Tibial artery (tissue), 4 donors: Measurements from ENCODE around the gene LSAMP.

Experiments
- DNase-seq, 2 donors: peaks; one replicate each; pipeline ENCODE4 v3.0.0-alpha.2; 2019
- H3K27ac ChIP-seq, 2 donors: fragments of 200-600 bp; sonication (generic) in 1 of 2; 1 replicate in 1 of 2; 2 replicates in 1 of 2; pipeline ENCODE4 v1.5.1; 2018 to 2019; ENCODE audit warnings: mild to moderate bottlenecking in 1 of 2
- H3K27me3 ChIP-seq, 2 donors: fragments of 200-600 bp; sonication (generic) in 1 of 2; one replicate each; pipeline versions ENCODE4 v1.5.1 to v1.6.0; 2016 to 2019
- H3K36me3 ChIP-seq, 3 donors: fragments of 200-600 bp; sonication (generic) in 2 of 3; one replicate each; pipeline ENCODE4 v1.5.1; 2016 to 2019; ENCODE audit warnings: mild to moderate bottlenecking in 2 of 3
- H3K4me1 ChIP-seq, 4 donors: fragments of 200-600 bp; sonication (generic) in 2 of 4; 1 replicate in 3 of 4; 2 replicates in 1 of 4; pipeline ENCODE4 v1.5.1; 2016 to 2019
- H3K4me3 ChIP-seq, 2 donors: fragments of 200-600 bp; sonication (generic) in 1 of 2; 1 replicate in 1 of 2; 2 replicates in 1 of 2; pipeline ENCODE4 v1.5.1; 2018 to 2019; ENCODE audit warnings: mild to moderate bottlenecking in 2 of 2
- H3K9me3 ChIP-seq, 3 donors: fragments of 200-600 bp; sonication (generic) in 1 of 3; one replicate each; pipeline ENCODE4 v1.5.1; 2016 to 2019
- CTCF ChIP-seq, 2 experiments: fragments of 200-600 bp in 1 of 2; fragments of 450-650 bp in 1 of 2; IDR thresholded peaks; one replicate each; pipeline ENCODE4 v1.5.1; 2017 to 2019; ENCODE audit warnings: antibody characterized with exemption in 2 of 2, mild to moderate bottlenecking in 1 of 2, moderate library complexity in 1 of 2
- intact Hi-C: fragments of 100-400 bp; cut with DNase I; formaldehyde crosslinking; loops from one replicate; pipeline ENCODE4 v1.15.0; 2023; ENCODE audit warnings: low total_unique reads

The LSAMP gene

GRCh38 chr3:115930168-115930567 lies 515.1 kb downstream of the LSAMP start:
- TF ChIP-seq CTCF (IDR thresholded peaks at IDR 0.05): no peak
- Histone ChIP-seq H3K36me3 (no peaks in the 10 kb centered on the region), H3K27me3 (no peaks in the 10 kb centered on the region), H3K4me1 (no peaks in the 10 kb centered on the region), H3K9me3 (no peaks in the 10 kb centered on the region), H3K27ac (no peak overlapping the region), H3K4me3 (no peak overlapping the region)
- intact Hi-C loops: no loop called here
- DNase-seq: no peak

GRCh38 chr3:115928376-115928775 lies 516.9 kb downstream of the LSAMP start:
- intact Hi-C loops: no loop called here
- Histone ChIP-seq H3K27ac (no peak overlapping the region), H3K36me3 (no peaks in the 10 kb centered on the region)

GRCh38 chr3:115927197-115927596 lies 518.1 kb downstream of the LSAMP start:
- no peak for DNase-seq

More at GRCh38 chr3:115928376-115928775, 516.9 kb downstream of the LSAMP start:
- no peak for DNase-seq
- Histone ChIP-seq H3K9me3 (no peaks in the 10 kb centered on the region), H3K27me3 (no peaks in the 10 kb centered on the region), H3K4me3 (no peak overlapping the region), H3K4me1 (no peaks in the 10 kb centered on the region)
- no peak for TF ChIP-seq CTCF (IDR thresholded peaks at IDR 0.05)

GRCh38 chr3:115922681-115923347 lies 522.5 kb downstream of the LSAMP start:
- no peak for TF ChIP-seq CTCF (IDR thresholded peaks at IDR 0.05)
- Histone ChIP-seq H3K9me3 (peaks cover 0 to 7% (median 4%) of the 10 kb centered on the region in 3 donors), H3K27me3 (no peaks in the 10 kb centered on the region), H3K4me3 (no peak overlapping the region), H3K4me1 (no peaks in the 10 kb centered on the region), H3K27ac (no peak overlapping the region), H3K36me3 (no peaks in the 10 kb centered on the region)
- no peak for DNase-seq
- intact Hi-C loops: no loop called here

More at GRCh38 chr3:115927197-115927596, 518.1 kb downstream of the LSAMP start:
- H3K27me3 ChIP-seq: no peaks in the 10 kb centered on the region
- intact Hi-C loops: no loop called here
- no peak overlapping the region for H3K4me3 ChIP-seq
- H3K9me3 ChIP-seq: peaks cover 0 to 5% (median 0%) of the 10 kb centered on the region in 3 donors
- H3K4me1 ChIP-seq: no peaks in the 10 kb centered on the region
- H3K27ac ChIP-seq: no peak overlapping the region
- H3K36me3 ChIP-seq: no peaks in the 10 kb centered on the region
- TF ChIP-seq CTCF (IDR thresholded peaks at IDR 0.05): no peak

GRCh38 chr3:115921711-115922110 lies 523.6 kb downstream of the LSAMP start:
- H3K9me3 ChIP-seq: peaks cover 0 to 7% (median 4%) of the 10 kb centered on the region in 3 donors
- no peak overlapping the region for H3K4me3 ChIP-seq
- no peaks in the 10 kb centered on the region for H3K27me3 ChIP-seq
- DNase-seq: no peak
- TF ChIP-seq CTCF (IDR thresholded peaks at IDR 0.05): no peak
- H3K27ac ChIP-seq: no peak overlapping the region
- no peaks in the 10 kb centered on the region for H3K36me3 ChIP-seq
- no peaks in the 10 kb centered on the region for H3K4me1 ChIP-seq
- intact Hi-C loops: no loop called here
